HEK293T (cell line): ENCODE results near the gene PDE7B.

Experiments used
- ARNT ChIP-seq: fragments of 450-650 bp; IDR thresholded peaks from 2 replicates; pipeline ENCODE4 v1.6.1; 2017; ENCODE audit warnings: mild to moderate bottlenecking
- BHLHE40 ChIP-seq: fragments of 450-650 bp; IDR thresholded peaks from 2 replicates; pipeline ENCODE4 v1.6.1; 2016; ENCODE audit warnings: mild to moderate bottlenecking, moderate library complexity, borderline replicate concordance
- CTBP1 ChIP-seq: fragments of 450-650 bp; IDR thresholded peaks from 2 replicates; pipeline ENCODE4 v1.6.1; 2016; ENCODE audit warnings: borderline replicate concordance
- ELF4 ChIP-seq: fragments of 450-650 bp; IDR thresholded peaks from 2 replicates; pipeline ENCODE4 v1.6.1; 2017; ENCODE audit warnings: antibody characterized with exemption
- FOXA1 ChIP-seq: fragments of 450-650 bp; IDR thresholded peaks from 2 replicates; pipeline ENCODE4 v1.6.1; 2016; ENCODE audit warnings: mild to moderate bottlenecking
- FOXK2 ChIP-seq: fragments of 450-650 bp; IDR thresholded peaks from 2 replicates; pipeline ENCODE4 v1.6.1; 2016; ENCODE audit warnings: mild to moderate bottlenecking
- FOXM1 ChIP-seq: fragments of 450-650 bp; IDR thresholded peaks from 2 replicates; pipeline ENCODE4 v1.6.1; 2017; ENCODE audit warnings: mild to moderate bottlenecking, borderline replicate concordance
- HDGF ChIP-seq: fragments of 450-650 bp; IDR thresholded peaks from 2 replicates; pipeline ENCODE4 v1.6.1; 2017; ENCODE audit warnings: antibody characterized with exemption, borderline replicate concordance
- L3MBTL2 ChIP-seq: fragments of 450-650 bp; conservative IDR thresholded peaks from 2 replicates; pipeline ENCODE4 v1.6.1; 2016; ENCODE audit warnings: mild to moderate bottlenecking
- PKNOX1 ChIP-seq: fragments of 450-650 bp; IDR thresholded peaks from 2 replicates; pipeline ENCODE4 v1.6.1; 2016
- SP1 ChIP-seq: fragments of 450-650 bp; IDR thresholded peaks from 2 replicates; pipeline ENCODE4 v1.6.1; 2017
- SUZ12 ChIP-seq: fragments of 450-650 bp; IDR thresholded peaks from 2 replicates; pipeline ENCODE4 v1.6.1; 2016; ENCODE audit warnings: mild to moderate bottlenecking
- TARDBP ChIP-seq: fragments of 450-650 bp; IDR thresholded peaks from 2 replicates; pipeline ENCODE4 v1.6.1; 2016
- ZNF384 ChIP-seq: fragments of 450-650 bp; IDR thresholded peaks from 2 replicates; pipeline ENCODE4 v1.6.1; 2016

- TF ChIP-seq PKNOX1 (no peak), TARDBP (no peak), BHLHE40 (no peak), HDGF (no peak), SP1 (no peak), ELF4 (no peak), FOXA1 (no peak), FOXK2 (no peak), L3MBTL2 (no peak), ARNT (no peak), FOXM1 (no peak), ZNF384 (no peak), CTBP1 (no peak), SUZ12 (no peak)
Measured at GRCh38 chr6:136067731-136068341, 216.3 kb downstream of the PDE7B start.
